Measurements from ENCODE around the gene CRYBA1. TPM values are rescaled to one million over a fixed set of nuclear protein-coding genes. Genes with fewer than 3 reads are reported as not detected.

The CRYBA1 gene
- total RNA-seq, 4 donors from 2014 or later = not detected

- intact Hi-C loops (cut with DNase I; ENCODE audit: low total_unique reads) = no loop called here
Measured at GRCh38 chr17:29240477-29240876, 6.2 kb upstream of the CRYBA1 start.

GRCh38 chr17:29240968-29241963, 5.4 kb upstream of the CRYBA1 start:
- intact Hi-C loops (cut with DNase I; ENCODE audit: low total_unique reads) = no loop called here

More at GRCh38 chr17:29240477-29240876, 6.2 kb upstream of the CRYBA1 start:
- no peaks in the 10 kb centered on the region for H3K27me3 ChIP-seq
- H3K4me3 ChIP-seq = no peak overlapping the region
- H3K36me3 ChIP-seq = no peaks in the 10 kb centered on the region
- TF ChIP-seq POLR2A (IDR thresholded peaks at IDR 0.05) (no peak), CTCF (IDR thresholded peaks at IDR 0.05) (no peak)
- no peaks in the 10 kb centered on the region for H3K9me3 ChIP-seq
- DNase-seq = no peak
- no peaks in the 10 kb centered on the region for H3K4me1 ChIP-seq
- no peak overlapping the region for H3K27ac ChIP-seq

GRCh38 chr17:29242051-29242450, 4.6 kb upstream of the CRYBA1 start:
- no peak for TF ChIP-seq CTCF (IDR thresholded peaks at IDR 0.05)
- no peak for TF ChIP-seq POLR2A (IDR thresholded peaks at IDR 0.05)
- no peaks in the 10 kb centered on the region for H3K4me1 ChIP-seq
- H3K27ac ChIP-seq = no peak overlapping the region
- H3K36me3 ChIP-seq = no peaks in the 10 kb centered on the region
- H3K9me3 ChIP-seq = no peaks in the 10 kb centered on the region
- H3K4me3 ChIP-seq = no peak overlapping the region
- no peaks in the 10 kb centered on the region for H3K27me3 ChIP-seq
- no peak for DNase-seq
- intact Hi-C loops (cut with DNase I; ENCODE audit: low total_unique reads) = no loop called here

More at GRCh38 chr17:29240968-29241963, 5.4 kb upstream of the CRYBA1 start:
- no peak overlapping the region for H3K4me3 ChIP-seq
- TF ChIP-seq POLR2A (IDR thresholded peaks at IDR 0.05) (no peak), CTCF (IDR thresholded peaks at IDR 0.05) (no peak)
- no peak overlapping the region for H3K27ac ChIP-seq
- H3K4me1 ChIP-seq = no peaks in the 10 kb centered on the region
- DNase-seq = no peak
- no peaks in the 10 kb centered on the region for H3K9me3 ChIP-seq
- no peaks in the 10 kb centered on the region for H3K36me3 ChIP-seq
- no peaks in the 10 kb centered on the region for H3K27me3 ChIP-seq

- DNase-seq = no peak
- no peaks in the 10 kb centered on the region for H3K36me3 ChIP-seq
- no peak overlapping the region for H3K27ac ChIP-seq
- no peak overlapping the region for H3K4me3 ChIP-seq
- TF ChIP-seq POLR2A (IDR thresholded peaks at IDR 0.05) (no peak), CTCF (IDR thresholded peaks at IDR 0.05) (no peak)
- no peaks in the 10 kb centered on the region for H3K4me1 ChIP-seq
- intact Hi-C loops (cut with DNase I; ENCODE audit: low total_unique reads) = no loop called here
- H3K27me3 ChIP-seq = no peaks in the 10 kb centered on the region
- no peaks in the 10 kb centered on the region for H3K9me3 ChIP-seq
Measured at GRCh38 chr17:29242790-29243189, 3.9 kb upstream of the CRYBA1 start.

- H3K4me1 ChIP-seq = no peaks in the 10 kb centered on the region
- TF ChIP-seq POLR2A (IDR thresholded peaks at IDR 0.05) (no peak), CTCF (IDR thresholded peaks at IDR 0.05) (no peak)
- H3K27ac ChIP-seq = no peak overlapping the region
- H3K4me3 ChIP-seq = no peak overlapping the region
- no peaks in the 10 kb centered on the region for H3K27me3 ChIP-seq
- no peaks in the 10 kb centered on the region for H3K36me3 ChIP-seq
- no peak for DNase-seq
- no peaks in the 10 kb centered on the region for H3K9me3 ChIP-seq
- intact Hi-C loops (cut with DNase I; ENCODE audit: low total_unique reads) = no loop called here
Measured at GRCh38 chr17:29243792-29244191, 2.9 kb upstream of the CRYBA1 start.
